Gastroesophageal sphincter (tissue), 4 donors: ENCODE data around the gene ART3. TPM values are rescaled to one million over a fixed set of nuclear protein-coding genes. Genes with fewer than 3 reads are reported as not detected.
A peak's percentile ranks its signal among the peaks of the same experiment; 100 is the strongest.

Experiments
- ATAC-seq: fragments of 150-250 bp; one replicate; pipeline ENCODE4 v1.9.1; 2016; ENCODE audit warnings: mild to moderate bottlenecking, moderate library complexity
- H3K27ac ChIP-seq, 4 donors: fragments of 200-600 bp; sonication (generic) in 3 of 4; 1 replicate in 3 of 4; 2 replicates in 1 of 4; pipeline ENCODE4 v1.5.1; 2016 to 2019
- H3K27me3 ChIP-seq: fragments of 200-600 bp; sonication (generic); one replicate; pipeline ENCODE4 v1.5.1; 2019
- H3K36me3 ChIP-seq, 2 donors: fragments of 200-600 bp; sonication (generic); one replicate each; pipeline ENCODE4 v1.5.1; 2019; ENCODE audit warnings: control low read depth in 1 of 2
- H3K4me1 ChIP-seq, 3 donors: fragments of 200-600 bp; sonication (generic); 1 replicate in 2 of 3; 2 replicates in 1 of 3; pipeline ENCODE4 v1.5.1; 2016 to 2019; ENCODE audit warnings: control low read depth in 2 of 3
- H3K4me3 ChIP-seq, 2 donors: fragments of 200-600 bp; sonication (generic); one replicate each; pipeline ENCODE4 v1.5.1; 2019; ENCODE audit warnings: mild to moderate bottlenecking in 1 of 2, moderate library complexity in 1 of 2
- H3K9me3 ChIP-seq, 3 donors: fragments of 200-600 bp; sonication (generic); one replicate each; pipeline ENCODE4 v1.5.1; 2017 to 2019; ENCODE audit warnings: control low read depth in 2 of 3
- CTCF ChIP-seq, 4 experiments: fragments of 200-600 bp in 2 of 4; fragments of 450-650 bp in 2 of 4; sonication (generic) in 1 of 4; IDR thresholded peaks; one replicate each; pipeline ENCODE4 v1.5.1; 2017 to 2019; ENCODE audit warnings: antibody characterized with exemption in 4 of 4, mild to moderate bottlenecking in 2 of 4, moderate library complexity in 2 of 4
- EP300 ChIP-seq: sonication (generic); formaldehyde crosslinking; IDR thresholded peaks from one replicate; pipeline ENCODE4 v1.6.1; 2017; ENCODE audit warnings: antibody characterized with exemption, mild to moderate bottlenecking
- POLR2A ChIP-seq, 2 donors: fragments of 450-650 bp; IDR thresholded peaks; one replicate each; pipeline ENCODE4 v1.6.1; 2017; ENCODE audit warnings: antibody characterized with exemption in 2 of 2, mild to moderate bottlenecking in 2 of 2, moderate library complexity in 1 of 2
- POLR2AphosphoS5 ChIP-seq: sonication (generic); formaldehyde crosslinking; IDR thresholded peaks from one replicate; pipeline ENCODE4 v1.6.1; 2017; ENCODE audit warnings: antibody characterized with exemption
- WGBS, 2 donors: methylation state at CpG; one replicate each; pipeline ENCODE4 v1.1.5; 2018; ENCODE audit warnings: low coverage in 1 of 2; 5-methylcytosine and 5-hydroxymethylcytosine counted together
- total RNA-seq, 4 donors: library from RNA; depleted of rRNA; stranded (reverse); fragments of >200 nt; gene quantifications; one replicate each; pipeline ENCODE4 v1.1.0, GENCODE V29; 2016

ART3 gene
- total RNA-seq, 4 donors from 2014 or later, result 2.3 to 22.6 (median 7.8) TPM

GRCh38 chr4:76144546-76144945 is 70.0 kb downstream of the ART3 start:
- H3K4me1 ChIP-seq, result peaks cover 5 to 33% (median 14%) of the 10 kb centered on the region in 3 donors
- H3K4me3 ChIP-seq, result no peak overlapping the region
- peaks cover 0 to 45% of the 10 kb centered on the region in 2 donors for H3K36me3 ChIP-seq
- no peak for TF ChIP-seq POLR2A (IDR thresholded peaks at IDR 0.05)
- no peak for TF ChIP-seq CTCF (IDR thresholded peaks at IDR 0.05)
- no peak for TF ChIP-seq POLR2AphosphoS5
- TF ChIP-seq EP300, result no peak
- no peak overlapping the region for H3K27ac ChIP-seq
- H3K27me3 ChIP-seq, result no peaks in the 10 kb centered on the region
- no peaks in the 10 kb centered on the region for H3K9me3 ChIP-seq
- no peak for ATAC-seq

GRCh38 chr4:76147454-76148141 is 73.1 kb downstream of the ART3 start:
- peak; percentile 32 for ATAC-seq
- no peak for TF ChIP-seq POLR2A (IDR thresholded peaks at IDR 0.05)
- TF ChIP-seq POLR2AphosphoS5, result no peak
- no peak for TF ChIP-seq EP300
- TF ChIP-seq CTCF (IDR thresholded peaks at IDR 0.05), result no peak
- Histone ChIP-seq H3K36me3 (peaks cover 0 to 15% of the 10 kb centered on the region in 2 donors), H3K27me3 (no peaks in the 10 kb centered on the region), H3K9me3 (no peaks in the 10 kb centered on the region), H3K4me3 (peak overlapping the region; percentile 87 to 97), H3K27ac (peak overlapping the region; percentile 88 to 94 (median 91)), H3K4me1 (peaks cover 5 to 36% (median 14%) of the 10 kb centered on the region in 3 donors)
- WGBS, 2 donors, result 0 to 1% methylated on average over 11 to 19 of the region's 31 CpGs

- Histone ChIP-seq H3K4me3 (peak within 1 kb of the TSS; percentile 87 to 97), H3K27ac (peak within 1 kb of the TSS; percentile 88 to 94 (median 91)), H3K9me3 (no peaks in the 10 kb centered on the region), H3K4me1 (peaks cover 5 to 36% (median 14%) of the 10 kb centered on the region in 3 donors), H3K36me3 (peaks cover 0 to 8% of the 10 kb centered on the region in 2 donors), H3K27me3 (no peaks in the 10 kb centered on the region)
- TF ChIP-seq EP300 (no peak), CTCF (IDR thresholded peaks at IDR 0.05) (peak in 1 of 4 experiments; percentile 5), POLR2A (IDR thresholded peaks at IDR 0.05) (peak; percentile 52 to 69), POLR2AphosphoS5 (peak; percentile 93)
- ATAC-seq, result peak; percentile 99
- WGBS, 2 donors, result 0% methylated on average over 3 to 7 of the region's 47 CpGs
Observed at GRCh38 chr4:76148142-76148865, 73.8 kb downstream of the ART3 start, which contains the start of gene NUP54. Gene NUP54, minus strand, starts transcription at chr4:76148397. Its CDS starts 23 bp downstream, at chr4:76148374.

GRCh38 chr4:76153356-76153755 is 78.8 kb downstream of the ART3 start:
- WGBS, 2 donors, result 80 to 85% methylated on average over 2 of the region's 2 CpGs
- H3K4me3 ChIP-seq, result no peak overlapping the region
- peaks cover 0 to 10% of the 10 kb centered on the region in 2 donors for H3K36me3 ChIP-seq
- no peaks in the 10 kb centered on the region for H3K9me3 ChIP-seq
- no peaks in the 10 kb centered on the region for H3K27me3 ChIP-seq
- TF ChIP-seq POLR2A (IDR thresholded peaks at IDR 0.05) (no peak), CTCF (IDR thresholded peaks at IDR 0.05) (no peak), POLR2AphosphoS5 (no peak), EP300 (no peak)
- no peak overlapping the region for H3K27ac ChIP-seq
- peaks cover 0 to 19% (median 0%) of the 10 kb centered on the region in 3 donors for H3K4me1 ChIP-seq
- ATAC-seq, result no peak
